A549 (cell line): ENCODE data around the gene CADM2.

Experiments used
- CTCF ChIP-seq: fragments of >200 bp; sonication (Bioruptor Twin); formaldehyde crosslinking; IDR thresholded peaks from 3 replicates; pipeline ENCODE4 v1.5.1; 2016
- HMGXB4 ChIP-seq: fragments of 250-450 bp; sonication (Bioruptor Pico); IDR thresholded peaks from 2 replicates; pipeline ENCODE4 v1.5.0; 2021; ENCODE audit warnings: mild to moderate bottlenecking, moderate library complexity, borderline replicate concordance
- JUN ChIP-seq, 2 experiments: fragments of >200 bp; sonication (Bioruptor Twin); formaldehyde crosslinking; IDR thresholded peaks; 2 replicates in 1 of 2; 3 replicates in 1 of 2; pipeline ENCODE4 v1.6.1; 2016 to 2017
- MAFK ChIP-seq: fragments of 450-650 bp; IDR thresholded peaks from 2 replicates; pipeline ENCODE4 v1.6.1; 2014; ENCODE audit not compliant: partially characterized antibody
- MYC ChIP-seq: IDR thresholded peaks from 2 replicates; pipeline ENCODE4 v1.6.1; 2012; ENCODE audit warnings: mild to moderate bottlenecking, inconsistent platforms, low read length, improper control_type of control experiment, borderline replicate concordance
- POLR2A ChIP-seq: IDR thresholded peaks from 2 replicates; pipeline ENCODE4 v1.6.1; 2012; ENCODE audit warnings: mild to moderate bottlenecking, low read length
- POLR2AphosphoS2 ChIP-seq: conservative IDR thresholded peaks from 2 replicates; pipeline ENCODE4 v1.6.1; 2012; ENCODE audit warnings: low read length, improper control_type of control experiment, inconsistent platforms
- ZFP36 ChIP-seq: fragments of 450-650 bp; IDR thresholded peaks from 2 replicates; pipeline ENCODE4 v1.6.1; 2014; ENCODE audit warnings: borderline replicate concordance; ENCODE audit not compliant: partially characterized antibody

DNA sequence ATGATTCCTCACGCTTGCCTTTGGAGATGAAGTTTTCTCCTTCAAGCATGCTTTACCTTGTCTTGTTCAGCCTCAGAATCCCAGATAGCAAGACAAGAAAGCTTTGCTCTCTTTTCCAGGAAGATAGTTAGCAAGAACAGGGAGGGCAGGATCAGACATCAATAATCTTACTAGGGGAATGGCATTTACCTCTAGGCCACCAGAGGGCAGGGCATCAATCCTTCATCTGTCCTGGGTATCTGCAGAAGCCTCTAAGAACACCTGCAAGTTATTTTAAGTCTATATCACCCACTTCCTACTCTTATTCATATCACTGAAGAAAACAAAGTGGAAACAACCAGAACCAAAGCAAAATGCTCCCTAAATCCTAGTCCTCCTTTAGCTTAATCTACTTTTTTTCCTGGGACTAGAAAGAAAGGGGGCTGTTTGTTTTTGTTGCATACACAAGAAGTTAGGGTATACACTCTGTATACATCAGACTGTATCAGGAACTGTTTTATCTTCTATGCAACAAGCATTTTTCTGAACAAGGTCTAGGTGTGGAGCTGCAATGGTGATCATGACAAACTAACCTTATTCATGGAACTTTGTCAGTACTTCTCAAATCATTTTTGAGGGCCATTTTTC, 862.5 kb downstream of the CADM2 start:
- TF ChIP-seq POLR2AphosphoS2 (no peak), JUN (IDR thresholded peaks at IDR 0.05) (no peak), MAFK (no peak), CTCF (peak; percentile 48), HMGXB4 (CRISPR knock-in tag) (no peak), POLR2A (no peak), ZFP36 (no peak), MYC (no peak)
